C4-2B (cell line): ENCODE measurements around the gene TRDMT1.

ENCODE experiments used
- ZFX ChIP-seq: fragments of 450-650 bp; IDR thresholded peaks from 2 replicates; pipeline ENCODE4 v1.6.1; 2017
- TF ChIP-seq, protein P1 (sequence below): fragments of 450-650 bp; conservative IDR thresholded peaks from 2 replicates; pipeline ENCODE4 v1.5.1; 2017; ENCODE audit warnings: mild to moderate bottlenecking

GRCh38 chr10:17239345-17240085 is 38.0 kb upstream of the TRDMT1 start:
- TF ChIP-seq, protein P1, sequence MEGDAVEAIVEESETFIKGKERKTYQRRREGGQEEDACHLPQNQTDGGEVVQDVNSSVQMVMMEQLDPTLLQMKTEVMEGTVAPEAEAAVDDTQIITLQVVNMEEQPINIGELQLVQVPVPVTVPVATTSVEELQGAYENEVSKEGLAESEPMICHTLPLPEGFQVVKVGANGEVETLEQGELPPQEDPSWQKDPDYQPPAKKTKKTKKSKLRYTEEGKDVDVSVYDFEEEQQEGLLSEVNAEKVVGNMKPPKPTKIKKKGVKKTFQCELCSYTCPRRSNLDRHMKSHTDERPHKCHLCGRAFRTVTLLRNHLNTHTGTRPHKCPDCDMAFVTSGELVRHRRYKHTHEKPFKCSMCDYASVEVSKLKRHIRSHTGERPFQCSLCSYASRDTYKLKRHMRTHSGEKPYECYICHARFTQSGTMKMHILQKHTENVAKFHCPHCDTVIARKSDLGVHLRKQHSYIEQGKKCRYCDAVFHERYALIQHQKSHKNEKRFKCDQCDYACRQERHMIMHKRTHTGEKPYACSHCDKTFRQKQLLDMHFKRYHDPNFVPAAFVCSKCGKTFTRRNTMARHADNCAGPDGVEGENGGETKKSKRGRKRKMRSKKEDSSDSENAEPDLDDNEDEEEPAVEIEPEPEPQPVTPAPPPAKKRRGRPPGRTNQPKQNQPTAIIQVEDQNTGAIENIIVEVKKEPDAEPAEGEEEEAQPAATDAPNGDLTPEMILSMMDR = no peak
- no peak for TF ChIP-seq ZFX
